GM15510 (cell line): ENCODE results near the gene SDR42E2.

Source experiments
- POLR2A ChIP-seq: IDR thresholded peaks from 3 replicates; pipeline ENCODE4 v1.6.1; 2011; ENCODE audit warnings: borderline replicate concordance; ENCODE audit not compliant: insufficient read length; ENCODE audit errors: extremely low read depth

SDR42E2 gene

GRCh38 chr16:22239131-22239805 lies 77.0 kb downstream of the SDR42E2 start:
- no peak for TF ChIP-seq POLR2A

GRCh38 chr16:22240023-22240710 lies 77.9 kb downstream of the SDR42E2 start:
- no peak for TF ChIP-seq POLR2A
